ENCODE data around the gene GPR179. TPM values are rescaled to one million over a fixed set of nuclear protein-coding genes. Genes with fewer than 3 reads are reported as not detected.

Gene GPR179
- total RNA-seq, 1 donor from 2014 or later, result 0.07 TPM

GRCh38 chr17:38355251-38355650, 11.5 kb upstream of the GPR179 start:
- Mint-ChIP-seq H3K36me3 (ENCODE audit: low read depth) (no peaks in the 10 kb centered on the region), H3K27ac (no peak overlapping the region), H3K9me3 (no peaks in the 10 kb centered on the region), H3K4me1 (peaks cover 30% of the 10 kb centered on the region), H3K4me3 (no peak overlapping the region), H3K27me3 (no peaks in the 10 kb centered on the region)
- intact Hi-C loops (cut with micrococcal nuclease), result no loop called here
- POLR2A ChIA-PET, result no interaction called here
- TF ChIP-seq CTCF (IDR thresholded peaks at IDR 0.05), result no peak
- no peak for ATAC-seq (ENCODE audit: low read depth)
- DNase-seq, result no peak
- CTCF ChIA-PET, result interaction anchor here (2.3 kb wide), 1 partner anchor 59 kb away, joined by 11 read pairs; no protein-coding TSS in a partner anchor

GRCh38 chr17:38354466-38354865, 10.7 kb upstream of the GPR179 start:
- no peaks in the 10 kb centered on the region for H3K9me3 Mint-ChIP-seq
- no peak overlapping the region for H3K27ac Mint-ChIP-seq
- H3K36me3 Mint-ChIP-seq (ENCODE audit: low read depth), result no peaks in the 10 kb centered on the region
- no peaks in the 10 kb centered on the region for H3K27me3 Mint-ChIP-seq
- intact Hi-C loops (cut with micrococcal nuclease), result loop anchor here (5.0 kb wide), 1 partner anchor 57 kb away; the partner anchor contains the start of gene MRPL45
- ATAC-seq (ENCODE audit: low read depth), result no peak
- ChIA-PET CTCF (interaction anchor here (1.6 to 2.3 kb wide), 2 partner anchors 9 to 60 kb away, joined by 4 to 11 read pairs; no protein-coding TSS in a partner anchor), POLR2A (no interaction called here)
- TF ChIP-seq CTCF (IDR thresholded peaks at IDR 0.05), result no peak
- no peak overlapping the region for H3K4me3 Mint-ChIP-seq
- H3K4me1 Mint-ChIP-seq, result peaks cover 30% of the 10 kb centered on the region
- no peak for DNase-seq

- Mint-ChIP-seq H3K9me3 (no peaks in the 10 kb centered on the region), H3K27ac (no peak overlapping the region), H3K4me3 (peak overlapping the region; percentile 80), H3K36me3 (ENCODE audit: low read depth) (no peaks in the 10 kb centered on the region), H3K4me1 (peaks cover 33% of the 10 kb centered on the region), H3K27me3 (no peaks in the 10 kb centered on the region)
- POLR2A ChIA-PET, result no interaction called here
- intact Hi-C loops (cut with micrococcal nuclease), result loop anchor here (5.0 kb wide), 1 partner anchor 56 kb away; the partner anchor contains the start of gene MRPL45
- ATAC-seq (ENCODE audit: low read depth) (no peak), DNase-seq (no peak)
- CTCF ChIA-PET, result interaction anchor here (1.4 to 2.3 kb wide), 3 partner anchors 8 to 61 kb away, joined by 3 to 11 read pairs (median 4); no protein-coding TSS in a partner anchor
- TF ChIP-seq CTCF (IDR thresholded peaks at IDR 0.05), result no peak
These were observed 9.9 kb upstream of the GPR179 start for GRCh38 chr17:38353668-38354067.

DNA sequence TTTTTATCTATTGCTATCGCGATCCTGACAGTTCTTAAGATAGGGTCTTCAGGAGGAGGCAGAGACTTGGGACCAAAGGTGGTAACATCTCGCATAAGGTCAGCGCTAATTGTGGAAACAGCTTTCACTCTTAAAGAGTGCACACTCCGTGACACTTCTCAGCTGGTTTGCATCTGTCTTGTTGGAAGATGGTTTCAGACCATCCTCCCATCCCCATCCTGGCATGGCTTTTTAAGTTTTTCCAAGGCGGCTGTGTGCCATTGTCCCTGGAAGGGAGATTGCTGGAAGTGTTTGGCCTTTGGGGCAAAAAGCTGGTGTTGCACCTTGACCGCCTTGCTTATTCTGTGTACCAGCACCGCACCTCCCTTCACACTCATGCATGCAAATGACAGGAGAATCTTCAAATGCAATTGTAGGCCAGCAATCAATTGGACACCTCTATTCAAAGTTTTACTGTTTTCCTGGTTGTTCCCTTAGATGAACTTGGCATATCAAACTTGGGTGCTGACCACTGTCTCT, 9.4 kb upstream of the GPR179 start:
- Mint-ChIP-seq H3K4me3 (peak overlapping the region; percentile 80), H3K36me3 (ENCODE audit: low read depth) (no peaks in the 10 kb centered on the region), H3K27ac (peak overlapping the region; percentile 43), H3K9me3 (no peaks in the 10 kb centered on the region), H3K4me1 (peaks cover 33% of the 10 kb centered on the region), H3K27me3 (no peaks in the 10 kb centered on the region)
- TF ChIP-seq CTCF (IDR thresholded peaks at IDR 0.05), result no peak
- POLR2A ChIA-PET, result no interaction called here
- DNase-seq, result no peak
- CTCF ChIA-PET, result interaction anchor here (0.8 to 1.4 kb wide), 2 partner anchors 20 to 61 kb away, joined by 3 to 4 read pairs; no protein-coding TSS in a partner anchor
- no peak for ATAC-seq (ENCODE audit: low read depth)
- intact Hi-C loops (cut with micrococcal nuclease), result loop anchor here (5.0 kb wide), 1 partner anchor 56 kb away; the partner anchor contains the start of gene MRPL45

DNA sequence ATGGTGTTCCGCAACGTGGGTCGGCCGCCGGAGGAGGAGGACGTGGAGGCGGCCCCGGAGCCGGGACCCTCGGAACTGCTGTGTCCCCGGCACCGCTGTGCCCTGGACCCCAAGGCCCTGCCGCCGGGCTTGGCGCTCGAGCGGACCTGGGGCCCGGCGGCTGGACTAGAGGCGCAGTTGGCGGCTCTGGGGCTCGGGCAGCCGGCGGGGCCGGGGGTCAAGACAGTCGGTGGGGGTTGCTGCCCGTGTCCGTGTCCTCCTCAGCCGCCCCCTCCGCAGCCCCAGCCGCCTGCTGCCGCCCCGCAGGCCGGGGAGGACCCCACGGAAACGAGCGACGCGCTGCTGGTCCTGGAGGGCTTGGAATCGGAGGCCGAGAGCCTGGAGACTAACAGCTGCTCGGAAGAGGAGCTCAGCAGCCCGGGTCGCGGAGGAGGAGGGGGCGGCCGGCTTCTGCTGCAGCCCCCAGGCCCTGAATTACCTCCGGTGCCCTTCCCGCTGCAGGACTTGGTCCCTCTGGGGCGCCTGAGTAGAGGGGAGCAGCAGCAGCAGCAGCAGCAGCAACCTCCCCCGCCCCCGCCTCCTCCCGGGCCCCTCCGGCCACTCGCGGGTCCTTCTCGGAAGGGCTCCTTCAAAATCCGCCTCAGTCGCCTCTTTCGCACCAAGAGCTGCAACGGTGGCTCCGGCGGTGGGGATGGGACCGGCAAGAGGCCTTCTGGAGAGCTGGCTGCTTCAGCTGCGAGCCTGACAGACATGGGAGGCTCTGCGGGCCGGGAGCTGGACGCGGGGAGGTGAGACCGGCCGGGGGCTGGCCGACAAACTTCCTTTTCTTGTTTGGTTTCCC, 8.7 kb upstream of the GPR179 start:
- Mint-ChIP-seq H3K27ac (peak overlapping the region; percentile 43), H3K27me3 (no peaks in the 10 kb centered on the region), H3K36me3 (ENCODE audit: low read depth) (no peaks in the 10 kb centered on the region), H3K4me1 (peaks cover 32% of the 10 kb centered on the region), H3K9me3 (no peaks in the 10 kb centered on the region), H3K4me3 (peak overlapping the region; percentile 80)
- TF ChIP-seq CTCF (IDR thresholded peaks at IDR 0.05), result no peak
- DNase-seq, result peak; percentile 37
- no peak for ATAC-seq (ENCODE audit: low read depth)
- intact Hi-C loops (cut with micrococcal nuclease), result loop anchor here (5.0 kb wide), 1 partner anchor 55 kb away; the partner anchor contains the start of gene MRPL45
- ChIA-PET POLR2A (no interaction called here), CTCF (interaction anchor here (0.8 to 5.5 kb wide), 3 partner anchors 19 to 62 kb away, joined by 3 to 173 read pairs (median 4); no protein-coding TSS in a partner anchor)

Measured in activated B cell treated with CpG ODN at 0.5 μM for 24 hours (primary cell).